ENCODE data around the gene C12orf76. TPM values are rescaled to one million over a fixed set of nuclear protein-coding genes. Genes with fewer than 3 reads are reported as not detected.
"Not testable (repeated sequence)": the region's sequence is repeated elsewhere in the genome, so short reads cannot be mapped to it uniquely, and the experiment has no call there.

Gene C12orf76
- total RNA-seq, 1 donor from 2014 or later = 29.3 TPM

DNA sequence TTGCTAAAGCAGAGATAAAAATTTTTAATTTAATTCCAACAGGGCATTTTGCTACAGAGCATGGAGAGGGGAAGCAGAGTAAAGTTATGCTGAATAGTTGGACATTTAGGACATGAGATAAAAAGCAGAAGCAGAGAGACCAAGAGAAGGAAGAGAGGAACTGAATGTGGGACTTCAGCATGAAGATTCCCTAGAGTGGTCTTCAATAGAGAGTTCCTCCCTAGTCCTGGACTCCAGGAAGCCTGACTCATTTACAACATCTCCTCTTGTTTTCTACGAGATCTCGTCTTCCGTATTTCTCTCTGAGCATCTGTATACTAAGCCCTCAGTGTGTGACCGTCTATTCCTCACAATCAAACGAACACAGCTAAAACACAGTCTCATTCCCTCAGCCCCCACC lies 40.6 kb upstream of the C12orf76 start:
- no peak overlapping the region for H3K4me3 Mint-ChIP-seq (ENCODE audit: low read depth)

DNA sequence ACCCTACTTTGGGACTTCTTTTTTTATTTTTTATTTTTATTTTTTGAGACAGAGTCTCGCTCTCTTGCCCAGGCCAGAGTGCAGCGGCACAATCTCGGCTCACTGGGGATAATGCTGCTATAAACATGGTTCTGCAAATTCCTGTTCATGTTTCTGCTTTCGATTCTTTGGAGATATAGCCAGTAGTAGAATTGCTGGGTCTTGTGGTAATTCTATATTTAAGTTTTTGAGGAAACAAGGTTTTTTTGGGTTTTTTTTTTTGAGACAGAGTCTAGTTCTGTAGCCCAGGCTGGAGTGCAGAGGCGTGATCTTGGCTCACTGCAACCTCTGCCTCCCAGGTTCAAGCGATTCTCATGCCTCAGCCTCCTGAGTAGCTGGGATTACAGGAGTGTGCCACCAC lies 39.9 kb upstream of the C12orf76 start:
- H3K9me3 Mint-ChIP-seq (ENCODE audit: low read depth); H3K27me3 Mint-ChIP-seq; H3K4me3 Mint-ChIP-seq (ENCODE audit: low read depth); H3K4me1 Mint-ChIP-seq (ENCODE audit: low read depth); H3K36me3 Mint-ChIP-seq (ENCODE audit: insufficient read depth); H3K27ac Mint-ChIP-seq; DNase-seq (ENCODE audit: low spot score, unreplicated experiment): not testable (repeated sequence)

More for the DNA sequence above, 40.6 kb upstream of the C12orf76 start:
- H3K9me3 Mint-ChIP-seq (ENCODE audit: low read depth) = no peaks in the 10 kb centered on the region
- H3K4me1 Mint-ChIP-seq (ENCODE audit: low read depth) = peaks cover 9% of the 10 kb centered on the region
- H3K27me3 Mint-ChIP-seq = peaks cover 6% of the 10 kb centered on the region
- H3K36me3 Mint-ChIP-seq (ENCODE audit: insufficient read depth) = no peaks in the 10 kb centered on the region
- H3K27ac Mint-ChIP-seq = no peak overlapping the region
- no peak for DNase-seq (ENCODE audit: low spot score, unreplicated experiment)
- TF ChIP-seq CTCF (IDR thresholded peaks at IDR 0.05; ENCODE audit: unreplicated experiment) = no peak

GRCh38 chr12:110084314-110085015 lies 36.1 kb upstream of the C12orf76 start:
- no peaks in the 10 kb centered on the region for H3K4me1 Mint-ChIP-seq (ENCODE audit: low read depth)
- no peak for DNase-seq (ENCODE audit: low spot score, unreplicated experiment)
- no peaks in the 10 kb centered on the region for H3K9me3 Mint-ChIP-seq (ENCODE audit: low read depth)
- H3K27ac Mint-ChIP-seq = no peak overlapping the region
- H3K36me3 Mint-ChIP-seq (ENCODE audit: insufficient read depth) = no peaks in the 10 kb centered on the region
- TF ChIP-seq CTCF (IDR thresholded peaks at IDR 0.05; ENCODE audit: unreplicated experiment) = no peak
- H3K4me3 Mint-ChIP-seq (ENCODE audit: low read depth) = no peak overlapping the region
- H3K27me3 Mint-ChIP-seq = peaks cover 6% of the 10 kb centered on the region

DNA sequence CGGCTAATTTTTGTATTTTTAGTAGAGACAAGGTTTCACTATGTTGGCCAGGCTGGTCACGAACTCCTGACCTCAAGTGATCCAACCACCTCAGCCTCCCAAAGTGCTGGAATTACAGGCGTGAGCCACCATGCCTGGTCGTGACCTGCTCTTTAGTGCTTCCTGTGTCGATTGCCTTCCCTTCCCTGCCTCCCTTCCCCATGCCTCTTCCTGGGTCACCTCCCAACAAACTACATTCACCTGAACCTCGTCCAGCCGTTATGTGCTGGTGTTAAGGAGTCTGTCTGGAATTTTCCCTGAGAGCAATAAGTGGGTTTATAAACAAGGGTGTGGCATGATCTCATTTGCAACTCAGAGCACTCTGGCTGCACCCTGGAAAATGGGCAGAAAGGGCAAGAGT lies 32.1 kb upstream of the C12orf76 start:
- no peaks in the 10 kb centered on the region for H3K4me1 Mint-ChIP-seq (ENCODE audit: low read depth)
- no peak for DNase-seq (ENCODE audit: low spot score, unreplicated experiment)
- no peak overlapping the region for H3K27ac Mint-ChIP-seq
- TF ChIP-seq CTCF (IDR thresholded peaks at IDR 0.05; ENCODE audit: unreplicated experiment) = no peak
- H3K4me3 Mint-ChIP-seq (ENCODE audit: low read depth) = no peak overlapping the region
- H3K27me3 Mint-ChIP-seq = peaks cover 2% of the 10 kb centered on the region
- no peaks in the 10 kb centered on the region for H3K9me3 Mint-ChIP-seq (ENCODE audit: low read depth)
- no peaks in the 10 kb centered on the region for H3K36me3 Mint-ChIP-seq (ENCODE audit: insufficient read depth)

GRCh38 chr12:110079477-110080400 lies 31.4 kb upstream of the C12orf76 start:
- no peak for TF ChIP-seq CTCF (IDR thresholded peaks at IDR 0.05; ENCODE audit: unreplicated experiment)
- no peaks in the 10 kb centered on the region for H3K4me1 Mint-ChIP-seq (ENCODE audit: low read depth)
- DNase-seq (ENCODE audit: low spot score, unreplicated experiment) = no peak
- H3K9me3 Mint-ChIP-seq (ENCODE audit: low read depth) = no peaks in the 10 kb centered on the region
- H3K4me3 Mint-ChIP-seq (ENCODE audit: low read depth) = no peak overlapping the region
- H3K27ac Mint-ChIP-seq = no peak overlapping the region
- peaks cover 2% of the 10 kb centered on the region for H3K27me3 Mint-ChIP-seq
- no peaks in the 10 kb centered on the region for H3K36me3 Mint-ChIP-seq (ENCODE audit: insufficient read depth)
